K562 (cell line): Measurements from ENCODE around the gene STRN3. TPM values are rescaled to one million over a fixed set of nuclear protein-coding genes. Genes with fewer than 3 reads are reported as not detected.
A peak's percentile ranks its signal among the peaks of the same experiment; 100 is the strongest.

ENCODE experiments used
- ATAC-seq: fragments of 200-7000 bp; cut with Tn5 transposase; 3 replicates; pipeline ENCODE4 v1.9.1; 2020; ENCODE audit warnings: moderate library complexity
- BruUV-seq: library from RNA; stranded (reverse); fragments of 400-500 nt; replicated peaks from 2 replicates; lab custom pipeline; 2021; lab: Mats Ljungman, UMichigan
- CTCF ChIA-PET: fragments of 300-600 bp; formaldehyde crosslinking; extraction: SDS; loops from one replicate; lab custom pipeline; 2021; ENCODE audit warnings: low intra/inter-chr PET ratio; lab: Yijun Ruan, JAX
- POLR2A ChIA-PET: fragments of 300-600, 350-650 bp; sonication (Branson Sonifier 250); formaldehyde crosslinking; extraction: SDS; loops from one replicate; lab custom pipeline; 2021; ENCODE audit warnings: antibody characterized with exemption, inconsistent platforms; lab: Yijun Ruan, JAX
- DNase-seq, 4 experiments: peaks; one replicate each; pipeline versions ENCODE4 v3.0.0 to v3.0.0-alpha.2; 2011 to 2018; ENCODE audit warnings: low spot score in 3 of 4, mixed read lengths in 3 of 4; ENCODE audit errors: extremely low read depth in 1 of 4
- FAIRE-seq: peaks from 2 replicates; lab custom pipeline; 2011; peaks lifted over from hg19 to GRCh38; lab: Jason Lieb, UNC
- H2AFZ ChIP-seq: 2 replicates; pipeline ENCODE4 v1.6.0; 2011; ENCODE audit warnings: low read depth, low read length, control low read depth, inconsistent platforms
- H3K27ac ChIP-seq: fragments of 200-600 bp; 3 replicates; pipeline ENCODE4 v1.8.0; 2011; ENCODE audit warnings: low read depth, mild to moderate bottlenecking, control low read depth, inconsistent platforms, low read length, moderate library complexity, mixed read lengths; ENCODE audit errors: extremely low read depth
- H3K27me3 ChIP-seq, 2 experiments: fragments of 300-600 bp in 1 of 2; 2 replicates in 1 of 2; 3 replicates in 1 of 2; pipeline versions ENCODE4 v1.6.0 to v1.8.0; 2011; ENCODE audit warnings: inconsistent platforms in 2 of 2, low read length in 2 of 2, mild to moderate bottlenecking in 1 of 2, mixed read lengths in 1 of 2, moderate library complexity in 1 of 2; ENCODE audit not compliant: control insufficient read depth in 2 of 2, insufficient read depth in 2 of 2
- H3K36me3 ChIP-seq: fragments of 300-600 bp; 3 replicates; pipeline ENCODE4 v1.8.0; 2011; ENCODE audit warnings: mild to moderate bottlenecking, low read length, inconsistent platforms; ENCODE audit not compliant: control insufficient read depth, insufficient read depth
- H3K4me1 ChIP-seq, 2 experiments: fragments of 200-600 bp in 1 of 2; replicated peaks in 1 of 2; 2 replicates in 1 of 2; 3 replicates in 1 of 2; pipeline versions ENCODE4 v1.5.1 to v1.8.0; 2011; ENCODE audit warnings: inconsistent platforms in 2 of 2, low read length in 2 of 2, mild to moderate bottlenecking in 1 of 2, mixed read lengths in 1 of 2, moderate library complexity in 1 of 2; ENCODE audit not compliant: control insufficient read depth in 2 of 2, insufficient read depth in 2 of 2
- H3K4me2 ChIP-seq: 2 replicates; pipeline ENCODE4 v1.6.1; 2011; ENCODE audit warnings: low read length, control low read depth, inconsistent platforms, mixed read lengths; ENCODE audit not compliant: insufficient read depth
- H3K4me3 ChIP-seq: fragments of 200-600 bp; sonication (generic), shearing (Covaris generic); 2 replicates; pipeline ENCODE4 v1.5.1; 2016; ENCODE audit warnings: control low read depth, inconsistent platforms
- H3K79me2 ChIP-seq: fragments of 200-600 bp; 3 replicates; pipeline ENCODE4 v1.8.0; 2011; ENCODE audit warnings: low read length, inconsistent platforms; ENCODE audit not compliant: control insufficient read depth, insufficient read depth
- H3K9ac ChIP-seq, 2 experiments: 2 replicates each; pipeline versions ENCODE4 v1.6.0 to v1.6.1; 2011; ENCODE audit warnings: low read depth in 2 of 2, low read length in 2 of 2, control low read depth in 1 of 2, inconsistent platforms in 1 of 2, mild to moderate bottlenecking in 1 of 2, mixed read lengths in 1 of 2; ENCODE audit not compliant: insufficient read depth in 1 of 2
- H3K9me1 ChIP-seq: one replicate; pipeline ENCODE4 v1.6.0; 2011; ENCODE audit warnings: inconsistent platforms, mild to moderate bottlenecking, low read length, moderate library complexity; ENCODE audit not compliant: control insufficient read depth, insufficient read depth
- H3K9me3 ChIP-seq: replicated peaks from 2 replicates; pipeline ENCODE4 v1.5.1; 2011; ENCODE audit warnings: low read depth, low read length, inconsistent platforms; ENCODE audit not compliant: control insufficient read depth, insufficient read depth
- H4K20me1 ChIP-seq: replicated peaks from 2 replicates; pipeline ENCODE4 v1.6.1; 2011; ENCODE audit warnings: low read length, inconsistent platforms, mixed read lengths; ENCODE audit not compliant: control insufficient read depth, insufficient read depth
- FOSL1 ChIP-seq: fragments of 200-800 bp; sonication (Bioruptor generic); conservative IDR thresholded peaks from 2 replicates; pipeline ENCODE4 v1.6.1; 2016; ENCODE audit warnings: missing genetic modification characterization, missing compliant biosample characterization
- MEIS2 ChIP-seq: fragments of 450-650 bp; IDR thresholded peaks from 2 replicates; pipeline ENCODE4 v1.6.1; 2014; ENCODE audit warnings: mild to moderate bottlenecking; ENCODE audit not compliant: partially characterized antibody
- WGBS: fragments of 100-300 bp; shearing (Covaris generic); methylation state at CpG from one replicate; pipeline ENCODE4 v1.1.6; 2016; ENCODE audit warnings: low coverage, mixed read lengths; ENCODE audit not compliant: insufficient coverage; ENCODE audit errors: missing lambda C conversion rate; 5-methylcytosine and 5-hydroxymethylcytosine counted together
- in situ Hi-C: fragments of 300-500 bp; cut with MboI; formaldehyde crosslinking; loops from 4 replicates; pipeline ENCODE4 v1.15.0; 2018; ENCODE audit warnings: inconsistent platforms, mixed read lengths
- intact Hi-C: fragments of 100-400 bp; cut with micrococcal nuclease; formaldehyde crosslinking; loops from 2 replicates; pipeline ENCODE4 v1.14.2; 2022
- polyA plus RNA-seq, 8 experiments: library from polyadenylated mRNA; depleted of rRNA in 4 of 8; stranded (reverse) in 5 of 8; unstranded in 3 of 8; fragments of >200 nt; fragmentation: Nextera tagmentation in 2 of 8; fragmentation: Illumina TruSeq in 1 of 8; extraction: Ambion mirVana in 2 of 8; extraction: Trizol in 1 of 8; gene quantifications; 2 replicates each; pipeline versions ENCODE4 v1.2.1 to v1.2.3, GENCODE V29; 2011 to 2014; ENCODE audit warnings: inconsistent platforms in 1 of 8, missing spikeins in 1 of 8
- total RNA-seq, 7 experiments: library from RNA; depleted of rRNA in 6 of 7; stranded (reverse); fragments of >200 nt in 6 of 7; fragmentation: Illumina TruSeq in 2 of 7; extraction: Trizol in 2 of 7; gene quantifications; 2 replicates each; pipeline versions ENCODE4 v1.2.1 to v1.2.3, GENCODE V29; 2011 to 2021; ENCODE audit warnings: low replicate concordance in 1 of 7
- TF ChIP-seq, protein P1 (sequence below): sonication (generic); formaldehyde crosslinking; IDR thresholded peaks from 2 replicates; pipeline ENCODE4 v1.8.0; 2022; ENCODE audit warnings: missing genetic modification reagents, mild to moderate bottlenecking, moderate library complexity, borderline replicate concordance

STRN3 gene
- total and polyA plus RNA-seq, 9 of the 15 experiments (the other 6 are each of a cell fraction or from before 2014, with no cell fraction given) = 5.9 to 29.1 (median 16.0) TPM

DNA sequence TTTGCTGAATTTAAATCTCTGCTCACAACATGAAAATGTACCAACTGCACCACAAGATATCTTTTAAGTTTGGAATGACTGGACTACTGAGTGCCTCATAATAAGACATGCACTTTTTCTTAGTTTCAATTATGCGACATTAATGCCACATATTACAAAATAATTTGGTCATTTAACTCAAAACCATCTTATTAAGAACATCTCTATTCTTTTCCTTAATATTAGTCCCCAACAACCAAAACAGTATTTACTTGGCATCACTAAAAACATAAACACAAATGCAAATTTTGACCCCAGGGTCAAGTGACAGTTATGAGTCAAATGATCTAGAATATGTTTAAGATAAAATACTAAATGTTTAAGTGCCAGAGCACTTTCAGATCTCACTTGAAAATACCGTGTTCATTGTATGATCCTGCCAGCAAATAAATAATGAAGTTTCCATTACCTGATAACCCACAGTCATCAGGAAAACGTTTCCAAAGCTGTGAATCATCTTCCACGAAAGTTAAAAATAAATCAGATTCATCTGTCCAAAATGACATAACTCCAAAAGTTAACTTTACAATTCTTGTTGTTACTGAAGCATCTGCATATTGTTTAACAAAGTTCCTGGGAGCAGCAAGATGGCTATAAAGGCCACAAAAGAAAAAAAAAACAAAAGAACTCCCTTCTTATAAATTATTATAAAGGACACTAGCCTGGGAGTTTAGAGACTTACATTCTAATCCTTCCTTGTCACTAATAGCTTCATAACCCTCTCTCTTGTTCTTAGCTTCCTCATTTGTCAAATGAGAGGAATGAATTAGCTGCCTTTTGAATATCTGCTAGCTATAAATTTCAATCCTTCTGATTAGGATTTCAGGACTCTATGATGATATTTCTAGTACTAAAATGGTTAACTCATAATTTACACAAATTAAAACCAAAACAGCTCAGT lies 31.2 kb downstream of the STRN3 start:
- Histone ChIP-seq H3K9me3 (peaks cover 7% of the 10 kb centered on the region; the same call in 1 of the 2 replicates), H3K4me3 (no peak overlapping the region), H3K9me1 (peaks cover 2% of the 10 kb centered on the region), H3K27ac (peak overlapping the region; percentile 46; the same call in 1 of the 3 replicates), H2AFZ (no peak overlapping the region), H3K79me2 (peaks cover 97% of the 10 kb centered on the region), H3K9ac (no peak overlapping the region), H3K27me3 (no peaks in the 10 kb centered on the region), H3K4me2 (no peak overlapping the region), H3K36me3 (peaks cover 18% of the 10 kb centered on the region), H4K20me1 (no peaks in the 10 kb centered on the region; the same call in 1 of the 2 replicates), H3K4me1 (no peaks in the 10 kb centered on the region; a peak in 2 of 5 replicates)
- intact Hi-C loops = no loop called here
- WGBS = 4% methylated on average over 4 of the region's 4 CpGs
- ATAC-seq (no peak), DNase-seq (no peak), FAIRE-seq (no peak)
- CTCF ChIA-PET = no interaction called here
- TF ChIP-seq MEIS2 (peak; percentile 63), FOSL1 (tag) (peak; percentile 32; the same call in 1 of the 2 replicates)
- TF ChIP-seq, protein P1, sequence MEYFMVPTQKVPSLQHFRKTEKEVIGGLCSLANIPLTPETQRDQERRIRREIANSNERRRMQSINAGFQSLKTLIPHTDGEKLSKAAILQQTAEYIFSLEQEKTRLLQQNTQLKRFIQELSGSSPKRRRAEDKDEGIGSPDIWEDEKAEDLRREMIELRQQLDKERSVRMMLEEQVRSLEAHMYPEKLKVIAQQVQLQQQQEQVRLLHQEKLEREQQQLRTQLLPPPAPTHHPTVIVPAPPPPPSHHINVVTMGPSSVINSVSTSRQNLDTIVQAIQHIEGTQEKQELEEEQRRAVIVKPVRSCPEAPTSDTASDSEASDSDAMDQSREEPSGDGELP (CRISPR knock-in tag) = no peak
- in situ Hi-C loops = no loop called here
- no TSS peak for BruUV-seq
- POLR2A ChIA-PET = interaction anchor here (0.8 to 1.6 kb wide), 3 partner anchors 8 to 17 kb away, joined by 3 to 9 read pairs (median 4); no protein-coding TSS in a partner anchor
